ENCODE results near the gene DRC1.

GRCh38 chr2:26387189-26387588 lies 14.5 kb upstream of the DRC1 start:
- TF ChIP-seq, protein P1, sequence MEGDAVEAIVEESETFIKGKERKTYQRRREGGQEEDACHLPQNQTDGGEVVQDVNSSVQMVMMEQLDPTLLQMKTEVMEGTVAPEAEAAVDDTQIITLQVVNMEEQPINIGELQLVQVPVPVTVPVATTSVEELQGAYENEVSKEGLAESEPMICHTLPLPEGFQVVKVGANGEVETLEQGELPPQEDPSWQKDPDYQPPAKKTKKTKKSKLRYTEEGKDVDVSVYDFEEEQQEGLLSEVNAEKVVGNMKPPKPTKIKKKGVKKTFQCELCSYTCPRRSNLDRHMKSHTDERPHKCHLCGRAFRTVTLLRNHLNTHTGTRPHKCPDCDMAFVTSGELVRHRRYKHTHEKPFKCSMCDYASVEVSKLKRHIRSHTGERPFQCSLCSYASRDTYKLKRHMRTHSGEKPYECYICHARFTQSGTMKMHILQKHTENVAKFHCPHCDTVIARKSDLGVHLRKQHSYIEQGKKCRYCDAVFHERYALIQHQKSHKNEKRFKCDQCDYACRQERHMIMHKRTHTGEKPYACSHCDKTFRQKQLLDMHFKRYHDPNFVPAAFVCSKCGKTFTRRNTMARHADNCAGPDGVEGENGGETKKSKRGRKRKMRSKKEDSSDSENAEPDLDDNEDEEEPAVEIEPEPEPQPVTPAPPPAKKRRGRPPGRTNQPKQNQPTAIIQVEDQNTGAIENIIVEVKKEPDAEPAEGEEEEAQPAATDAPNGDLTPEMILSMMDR (IDR thresholded peaks at IDR 0.05; ENCODE audit: low read depth, low read length, poor library complexity, severe bottlenecking) = no peak
- TF ChIP-seq EZH2phosphoT487 (IDR thresholded peaks at IDR 0.05; ENCODE audit: borderline replicate concordance, low read length) = no peak

All from DOHH2 (cell line).